Hepatocyte (in vitro differentiated cells): ENCODE measurements around the gene DAAM2. TPM values are rescaled to one million over a fixed set of nuclear protein-coding genes. Genes with fewer than 3 reads are reported as not detected.

ENCODE experiments used
- DNase-seq: peaks from one replicate; pipeline ENCODE4 v3.0.0-alpha.2; 2016; ENCODE audit warnings: low spot score
- H2AFZ ChIP-seq: fragments of 200-600 bp; sonication (generic); 2 replicates; pipeline ENCODE4 v1.6.0; 2016; ENCODE audit warnings: antibody characterized with exemption, mild to moderate bottlenecking
- H3K27ac ChIP-seq: fragments of 200-600 bp; sonication (generic); 2 replicates; pipeline ENCODE4 v1.5.1; 2016; ENCODE audit warnings: mild to moderate bottlenecking
- H3K27me3 ChIP-seq: fragments of 200-600 bp; sonication (generic); 2 replicates; pipeline ENCODE4 v1.6.1; 2016
- H3K36me3 ChIP-seq: fragments of 200-600 bp; sonication (generic); replicated peaks from 2 replicates; pipeline ENCODE4 v1.5.1; 2016; ENCODE audit warnings: low read depth; ENCODE audit not compliant: insufficient read depth
- H3K4me1 ChIP-seq: fragments of 200-600 bp; sonication (generic); 2 replicates; pipeline ENCODE4 v1.5.1; 2016; ENCODE audit warnings: mild to moderate bottlenecking, moderate library complexity; ENCODE audit not compliant: insufficient read depth
- H3K4me2 ChIP-seq: fragments of 200-600 bp; sonication (generic); 2 replicates; pipeline ENCODE4 v1.6.0; 2016
- H3K4me3 ChIP-seq: fragments of 200-600 bp; sonication (generic); 2 replicates; pipeline ENCODE4 v1.5.1; 2016; ENCODE audit warnings: mild to moderate bottlenecking
- H3K79me2 ChIP-seq: fragments of 200-600 bp; sonication (generic); 2 replicates; pipeline ENCODE4 v1.6.0; 2017; ENCODE audit warnings: mild to moderate bottlenecking
- H3K9me2 ChIP-seq: fragments of 200-600 bp; sonication (generic); replicated peaks from 2 replicates; pipeline ENCODE4 v1.6.0; 2017; ENCODE audit warnings: mild to moderate bottlenecking; ENCODE audit not compliant: insufficient read depth
- H3K9me3 ChIP-seq: fragments of 200-600 bp; sonication (generic); 2 replicates; pipeline ENCODE4 v1.5.1; 2016; ENCODE audit warnings: low read depth, mild to moderate bottlenecking
- H4K20me1 ChIP-seq: fragments of 200-600 bp; sonication (generic); 2 replicates; pipeline ENCODE4 v1.6.0; 2016; ENCODE audit warnings: mild to moderate bottlenecking; ENCODE audit not compliant: insufficient read depth, poor library complexity, severe bottlenecking
- EZH2 ChIP-seq: fragments of 200-600 bp; sonication (generic); IDR thresholded peaks from 2 replicates; pipeline ENCODE4 v1.6.1; 2016; ENCODE audit warnings: antibody characterized with exemption, mild to moderate bottlenecking, borderline replicate concordance
- EZH2phosphoT487 ChIP-seq: fragments of 200-600 bp; sonication (generic); IDR thresholded peaks from one replicate; pipeline ENCODE4 v1.6.1; 2018; ENCODE audit warnings: antibody characterized with exemption, mild to moderate bottlenecking, low read depth, moderate library complexity; ENCODE audit not compliant: unreplicated experiment, severe bottlenecking
- WGBS: methylation state at CpG from one replicate; pipeline ENCODE4 v1.1.6; 2016; ENCODE audit warnings: low lambda C conversion rate; ENCODE audit errors: missing lambda C conversion rate; 5-methylcytosine and 5-hydroxymethylcytosine counted together
- polyA plus RNA-seq: library from polyadenylated mRNA; unstranded; fragments of >200 nt; fragmentation: Nextera tagmentation; extraction: Ambion mirVana; gene quantifications from 2 replicates; pipeline ENCODE4 v1.2.1, GENCODE V29; 2016
- total RNA-seq: library from RNA; depleted of rRNA; stranded (reverse); fragments of >200 nt; gene quantifications from 2 replicates; pipeline ENCODE4 v1.2.3, GENCODE V29; 2014
- TF ChIP-seq, protein P1 (sequence below): fragments of 200-600 bp; sonication (generic); IDR thresholded peaks from 2 replicates; pipeline ENCODE4 v1.5.1; 2016; ENCODE audit warnings: antibody characterized with exemption, mild to moderate bottlenecking; ENCODE audit not compliant: poor library complexity

Gene DAAM2
- total and polyA plus RNA-seq, 2 experiments from 2014 or later: 11.7 to 15.1 TPM

DNA sequence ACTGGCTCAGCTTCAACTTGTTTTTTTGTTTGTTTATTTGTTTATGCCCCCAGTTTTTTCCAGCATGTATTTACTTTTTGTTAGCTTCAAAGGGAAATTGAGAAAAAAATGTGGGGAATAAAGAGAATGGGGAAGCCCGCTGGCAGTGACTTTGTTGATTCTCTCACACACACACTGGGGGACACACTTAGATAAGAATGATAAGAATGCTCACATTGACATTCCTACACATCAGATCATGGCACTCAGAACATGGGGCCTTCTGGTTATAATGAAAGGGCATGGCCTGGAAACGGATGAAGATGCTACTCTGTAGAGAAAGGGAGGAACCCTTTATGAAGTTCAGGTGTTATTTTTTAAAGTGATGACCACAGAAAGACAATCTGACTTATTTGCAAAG, 15.6 kb upstream of the DAAM2 start:
- Histone ChIP-seq H3K36me3 (no peaks in the 10 kb centered on the region), H3K9me2 (no peaks in the 10 kb centered on the region), H3K27me3 (no peaks in the 10 kb centered on the region), H3K4me1 (peaks cover 12% of the 10 kb centered on the region), H3K9me3 (no peaks in the 10 kb centered on the region), H3K4me3 (no peak overlapping the region), H3K27ac (peak overlapping the region; percentile 69), H3K79me2 (no peaks in the 10 kb centered on the region), H2AFZ (no peak overlapping the region), H3K4me2 (no peak overlapping the region), H4K20me1 (no peaks in the 10 kb centered on the region)
- TF ChIP-seq EZH2 (no peak), EZH2phosphoT487 (no peak)
- TF ChIP-seq, protein P1, sequence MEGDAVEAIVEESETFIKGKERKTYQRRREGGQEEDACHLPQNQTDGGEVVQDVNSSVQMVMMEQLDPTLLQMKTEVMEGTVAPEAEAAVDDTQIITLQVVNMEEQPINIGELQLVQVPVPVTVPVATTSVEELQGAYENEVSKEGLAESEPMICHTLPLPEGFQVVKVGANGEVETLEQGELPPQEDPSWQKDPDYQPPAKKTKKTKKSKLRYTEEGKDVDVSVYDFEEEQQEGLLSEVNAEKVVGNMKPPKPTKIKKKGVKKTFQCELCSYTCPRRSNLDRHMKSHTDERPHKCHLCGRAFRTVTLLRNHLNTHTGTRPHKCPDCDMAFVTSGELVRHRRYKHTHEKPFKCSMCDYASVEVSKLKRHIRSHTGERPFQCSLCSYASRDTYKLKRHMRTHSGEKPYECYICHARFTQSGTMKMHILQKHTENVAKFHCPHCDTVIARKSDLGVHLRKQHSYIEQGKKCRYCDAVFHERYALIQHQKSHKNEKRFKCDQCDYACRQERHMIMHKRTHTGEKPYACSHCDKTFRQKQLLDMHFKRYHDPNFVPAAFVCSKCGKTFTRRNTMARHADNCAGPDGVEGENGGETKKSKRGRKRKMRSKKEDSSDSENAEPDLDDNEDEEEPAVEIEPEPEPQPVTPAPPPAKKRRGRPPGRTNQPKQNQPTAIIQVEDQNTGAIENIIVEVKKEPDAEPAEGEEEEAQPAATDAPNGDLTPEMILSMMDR: no peak
- 60% methylated on average over 2 of the region's 2 CpGs for WGBS
- no peak for DNase-seq

DNA sequence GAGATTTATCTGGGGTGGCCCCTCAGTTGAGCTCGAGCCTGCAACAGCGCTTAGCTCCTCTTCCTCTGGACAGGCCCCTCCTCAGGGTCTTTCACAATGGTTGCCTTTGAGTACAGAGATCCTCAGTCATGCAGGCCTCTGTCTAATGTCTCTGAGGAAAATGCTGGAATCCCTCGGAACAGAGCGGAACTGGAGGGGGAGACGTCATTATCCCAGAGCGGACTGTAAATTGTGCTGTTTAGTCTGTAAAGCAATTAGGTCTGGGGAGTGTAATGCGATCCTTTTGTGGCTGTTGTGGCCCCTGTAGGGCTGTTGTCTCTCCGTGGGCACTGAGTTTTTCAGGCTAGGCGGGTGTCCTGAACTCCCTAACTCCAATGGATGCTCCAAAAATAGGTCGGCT, 15.0 kb upstream of the DAAM2 start:
- WGBS: 49% methylated on average over 10 of the region's 10 CpGs
- peak overlapping the region; percentile 69 for H3K27ac ChIP-seq
- peak; percentile 22 for DNase-seq
- H2AFZ ChIP-seq: no peak overlapping the region
- H3K9me2 ChIP-seq: no peaks in the 10 kb centered on the region
- H3K36me3 ChIP-seq: no peaks in the 10 kb centered on the region
- no peaks in the 10 kb centered on the region for H3K79me2 ChIP-seq
- peak overlapping the region; percentile 0 for H3K4me2 ChIP-seq
- H3K9me3 ChIP-seq: no peaks in the 10 kb centered on the region
- H3K27me3 ChIP-seq: no peaks in the 10 kb centered on the region
- no peaks in the 10 kb centered on the region for H4K20me1 ChIP-seq
- peaks cover 12% of the 10 kb centered on the region for H3K4me1 ChIP-seq
- TF ChIP-seq, protein P1: no peak
- TF ChIP-seq EZH2phosphoT487 (no peak), EZH2 (no peak)
- H3K4me3 ChIP-seq: no peak overlapping the region

DNA sequence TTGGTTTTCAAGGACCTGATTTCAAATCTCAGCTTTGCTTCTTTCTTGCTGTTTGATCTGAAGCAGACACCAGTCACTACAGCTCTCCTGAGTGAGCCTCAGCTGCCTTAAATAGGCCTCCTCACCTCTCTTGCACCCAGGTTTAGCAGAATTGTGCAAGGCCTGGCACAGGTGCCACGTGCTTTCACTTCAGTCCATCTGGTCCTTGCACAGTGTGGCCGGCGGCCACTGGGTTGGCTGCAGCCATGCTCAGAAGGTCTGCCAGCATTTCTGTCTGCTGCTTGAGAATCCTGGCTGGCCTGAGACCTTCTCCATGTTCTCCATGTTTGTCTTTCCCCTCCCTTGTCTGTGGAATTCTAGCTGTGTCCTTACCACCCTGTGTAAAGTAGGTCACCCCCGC, 14.5 kb upstream of the DAAM2 start:
- no peak for DNase-seq
- Histone ChIP-seq H3K27ac (peak overlapping the region; percentile 69), H3K9me2 (no peaks in the 10 kb centered on the region), H3K79me2 (no peaks in the 10 kb centered on the region), H3K9me3 (no peaks in the 10 kb centered on the region), H2AFZ (no peak overlapping the region), H4K20me1 (no peaks in the 10 kb centered on the region), H3K27me3 (no peaks in the 10 kb centered on the region), H3K36me3 (no peaks in the 10 kb centered on the region), H3K4me2 (peak overlapping the region; percentile 0), H3K4me1 (peaks cover 12% of the 10 kb centered on the region), H3K4me3 (no peak overlapping the region)
- WGBS: 92% methylated on average over 4 of the region's 4 CpGs
- TF ChIP-seq, protein P1: no peak
- TF ChIP-seq EZH2phosphoT487 (no peak), EZH2 (no peak)
